Keratinocyte (primary cell): Measurements from ENCODE around the gene BUB1. TPM values are rescaled to one million over a fixed set of nuclear protein-coding genes. Genes with fewer than 3 reads are reported as not detected.
"Not testable (repeated sequence)": the region's sequence is repeated elsewhere in the genome, so short reads cannot be mapped to it uniquely, and the experiment has no call there.

Experiments used
- DNase-seq: peaks from one replicate; pipeline ENCODE4 v3.0.0-alpha.2; 2011; ENCODE audit warnings: low read depth, missing footprints, low spot score
- FAIRE-seq: peaks from 2 replicates; lab custom pipeline; 2011; peaks lifted over from hg19 to GRCh38; lab: Jason Lieb, UNC
- H2AFZ ChIP-seq: 2 replicates; pipeline ENCODE4 v1.6.0; 2012; ENCODE audit warnings: low read length, control low read depth, inconsistent platforms; ENCODE audit not compliant: control insufficient read depth
- H3K27ac ChIP-seq: 2 replicates; pipeline ENCODE4 v1.5.1; 2011; ENCODE audit warnings: low read length; ENCODE audit not compliant: control insufficient read depth, insufficient read depth
- H3K27me3 ChIP-seq: 3 replicates; pipeline ENCODE4 v1.6.0; 2011; ENCODE audit warnings: low read length; ENCODE audit not compliant: control insufficient read depth, insufficient read depth; ENCODE audit errors: extremely low read depth
- H3K36me3 ChIP-seq, 2 experiments: 2 replicates in 1 of 2; 3 replicates in 1 of 2; pipeline ENCODE4 v1.5.1; 2011; ENCODE audit warnings: low read length in 2 of 2, mild to moderate bottlenecking in 1 of 2; ENCODE audit not compliant: control insufficient read depth in 2 of 2, insufficient read depth in 2 of 2; ENCODE audit errors: extremely low read depth in 1 of 2
- H3K4me1 ChIP-seq: 3 replicates; pipeline ENCODE4 v1.5.1; 2011; ENCODE audit warnings: low read length; ENCODE audit not compliant: control insufficient read depth, insufficient read depth; ENCODE audit errors: extremely low read depth
- H3K4me2 ChIP-seq: 3 replicates; pipeline ENCODE4 v1.6.0; 2011; ENCODE audit warnings: low read depth, low read length; ENCODE audit not compliant: control insufficient read depth, insufficient read depth; ENCODE audit errors: extremely low read depth
- H3K4me3 ChIP-seq, 3 experiments: fragments of 200-600 bp in 1 of 3; sonication (generic) in 1 of 3; 2 replicates in 2 of 3; 3 replicates in 1 of 3; pipeline ENCODE4 v1.5.1; 2011 to 2016; ENCODE audit warnings: low read length in 3 of 3, mild to moderate bottlenecking in 3 of 3, control low read depth in 2 of 3, inconsistent platforms in 1 of 3, low read depth in 1 of 3, mixed read lengths in 1 of 3, mixed run types in 1 of 3, moderate library complexity in 1 of 3; ENCODE audit not compliant: control insufficient read depth in 2 of 3, insufficient read depth in 2 of 3; ENCODE audit errors: extremely low read depth in 1 of 3
- H3K79me2 ChIP-seq: 2 replicates; pipeline ENCODE4 v1.6.0; 2012; ENCODE audit warnings: low read length; ENCODE audit not compliant: control insufficient read depth, insufficient read depth
- H3K9ac ChIP-seq: 3 replicates; pipeline ENCODE4 v1.6.0; 2011; ENCODE audit warnings: low read length; ENCODE audit not compliant: control insufficient read depth, insufficient read depth; ENCODE audit errors: extremely low read depth
- H3K9me1 ChIP-seq: 3 replicates; pipeline ENCODE4 v1.6.0; 2011; ENCODE audit warnings: low read length; ENCODE audit not compliant: control insufficient read depth, insufficient read depth; ENCODE audit errors: extremely low read depth
- H3K9me3 ChIP-seq: 2 replicates; pipeline ENCODE4 v1.5.1; 2012; ENCODE audit warnings: low read depth, low read length; ENCODE audit not compliant: control insufficient read depth
- H4K20me1 ChIP-seq: 3 replicates; pipeline ENCODE4 v1.6.0; 2011; ENCODE audit warnings: low read length; ENCODE audit not compliant: control insufficient read depth, insufficient read depth; ENCODE audit errors: extremely low read depth
- EZH2 ChIP-seq: IDR thresholded peaks from one replicate; pipeline ENCODE4 v1.6.1; 2012; ENCODE audit warnings: inconsistent platforms, mild to moderate bottlenecking, low read length, moderate library complexity
- dilution Hi-C: fragments of 300-500 bp; cut with MboI; formaldehyde crosslinking; loops from one replicate; pipeline ENCODE4 v1.7.0; 2020; ENCODE audit warnings: low sequenced_read_pairs; ENCODE audit not compliant: extremely low pct_ligation_motif_present
- polyA plus RNA-seq, 5 experiments: library from polyadenylated mRNA; depleted of rRNA in 3 of 5; stranded (reverse) in 3 of 5; stranded (forward) in 1 of 5; unstranded in 1 of 5; fragments of >200 nt; gene quantifications; 1 replicate in 1 of 5; 2 replicates in 3 of 5; 3 replicates in 1 of 5; pipeline versions ENCODE4 v1.2.1 to v1.2.3, GENCODE V29; 2011 to 2012; ENCODE audit warnings: missing spikeins in 2 of 5, low read depth in 1 of 5, low replicate concordance in 1 of 5
- TF ChIP-seq, protein P1 (sequence below), 3 experiments: IDR thresholded peaks in 1 of 3; conservative IDR thresholded peaks in 1 of 3; optimal IDR thresholded peaks in 1 of 3; 2 replicates in 2 of 3; 3 replicates in 1 of 3; pipeline versions ENCODE3 to v1.5.1; 2011; ENCODE audit warnings: low read length in 3 of 3, mild to moderate bottlenecking in 3 of 3, moderate library complexity in 2 of 3, control low read depth in 1 of 3, inconsistent platforms in 1 of 3; ENCODE audit not compliant: insufficient read depth in 2 of 3; ENCODE audit errors: extremely low read depth in 1 of 3

BUB1 gene
- polyA plus RNA-seq, 1 donor (not counting 4 experiments of a cell fraction or from before 2014, with no cell fraction given) = 24.7 TPM

DNA sequence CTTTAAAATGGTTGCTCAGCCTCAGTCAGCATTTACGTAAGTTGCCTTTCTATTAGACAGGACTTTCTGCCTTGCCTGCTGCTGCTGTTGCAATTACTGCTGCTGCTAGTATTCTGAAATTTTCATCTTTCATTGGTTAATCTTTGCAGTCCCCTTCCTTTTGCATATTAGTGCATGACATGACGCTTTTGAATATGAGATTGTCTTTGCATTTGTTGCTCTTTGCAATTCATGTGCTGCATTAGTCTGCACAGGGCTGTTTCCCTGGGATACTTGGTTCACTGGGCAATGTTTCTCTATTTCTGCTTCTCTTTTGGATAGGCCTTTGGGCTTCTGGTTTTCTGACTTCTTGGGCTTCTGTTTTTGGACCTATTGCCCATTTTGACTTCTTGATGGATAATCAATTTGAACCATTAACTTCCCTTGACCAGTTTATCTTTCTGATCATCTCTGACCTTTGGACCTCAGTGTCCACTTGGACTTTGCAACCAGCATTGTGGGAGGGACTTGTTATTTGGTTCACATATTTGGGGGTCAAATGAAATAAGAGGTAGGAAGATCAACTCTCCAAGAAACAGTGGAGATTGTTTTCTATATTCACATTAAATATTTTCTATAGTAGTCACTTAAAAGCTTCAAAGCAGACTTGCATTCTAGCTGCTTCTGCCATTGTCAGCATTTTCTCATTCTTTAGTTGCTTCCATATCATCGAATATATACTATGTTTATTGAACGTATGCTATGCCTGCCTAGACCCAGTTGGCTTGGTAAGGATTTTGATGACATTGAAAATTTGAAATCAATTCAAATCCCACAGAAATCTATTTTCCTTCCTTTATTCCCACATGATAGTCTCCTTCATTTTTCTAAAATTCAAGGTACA lies 12.5 kb upstream of the BUB1 start:
- Histone ChIP-seq H3K27ac (no peak overlapping the region), H2AFZ (no peak overlapping the region), H4K20me1 (no peaks in the 10 kb centered on the region), H3K4me2 (no peak overlapping the region), H3K9ac (no peak overlapping the region), H3K9me1 (no peaks in the 10 kb centered on the region), H3K36me3 (no peaks in the 10 kb centered on the region), H3K27me3 (peaks cover 5% of the 10 kb centered on the region), H3K4me1 (peaks cover 8% of the 10 kb centered on the region), H3K4me3 (no peak overlapping the region), H3K9me3 (peaks cover 3% of the 10 kb centered on the region), H3K79me2 (no peaks in the 10 kb centered on the region)
- dilution Hi-C loops = no loop called here
- DNase-seq = no peak
- FAIRE-seq = no peak
- TF ChIP-seq, protein P1, sequence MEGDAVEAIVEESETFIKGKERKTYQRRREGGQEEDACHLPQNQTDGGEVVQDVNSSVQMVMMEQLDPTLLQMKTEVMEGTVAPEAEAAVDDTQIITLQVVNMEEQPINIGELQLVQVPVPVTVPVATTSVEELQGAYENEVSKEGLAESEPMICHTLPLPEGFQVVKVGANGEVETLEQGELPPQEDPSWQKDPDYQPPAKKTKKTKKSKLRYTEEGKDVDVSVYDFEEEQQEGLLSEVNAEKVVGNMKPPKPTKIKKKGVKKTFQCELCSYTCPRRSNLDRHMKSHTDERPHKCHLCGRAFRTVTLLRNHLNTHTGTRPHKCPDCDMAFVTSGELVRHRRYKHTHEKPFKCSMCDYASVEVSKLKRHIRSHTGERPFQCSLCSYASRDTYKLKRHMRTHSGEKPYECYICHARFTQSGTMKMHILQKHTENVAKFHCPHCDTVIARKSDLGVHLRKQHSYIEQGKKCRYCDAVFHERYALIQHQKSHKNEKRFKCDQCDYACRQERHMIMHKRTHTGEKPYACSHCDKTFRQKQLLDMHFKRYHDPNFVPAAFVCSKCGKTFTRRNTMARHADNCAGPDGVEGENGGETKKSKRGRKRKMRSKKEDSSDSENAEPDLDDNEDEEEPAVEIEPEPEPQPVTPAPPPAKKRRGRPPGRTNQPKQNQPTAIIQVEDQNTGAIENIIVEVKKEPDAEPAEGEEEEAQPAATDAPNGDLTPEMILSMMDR (optimal IDR thresholded peaks at IDR 0.05 in 1 of 3, IDR thresholded peaks at IDR 0.05 in 1 of 3, conservative IDR thresholded peaks at IDR 0.05 in 1 of 3; ENCODE audit: extremely low read depth in 1 of 3, insufficient read depth in 2 of 3, low read length in 3 of 3) = no peak
- no peak for TF ChIP-seq EZH2

GRCh38 chr2:110688594-110689091 lies 10.8 kb upstream of the BUB1 start:
- Histone ChIP-seq H3K27me3 (no peaks in the 10 kb centered on the region), H3K4me1 (peaks cover 8% of the 10 kb centered on the region), H3K79me2 (no peaks in the 10 kb centered on the region), H3K4me2 (peak overlapping the region; percentile 13), H3K4me3 (no peak overlapping the region), H2AFZ (no peak overlapping the region), H3K27ac (no peak overlapping the region), H4K20me1 (no peaks in the 10 kb centered on the region), H3K36me3 (no peaks in the 10 kb centered on the region), H3K9me1 (no peaks in the 10 kb centered on the region), H3K9ac (no peak overlapping the region), H3K9me3 (peaks cover 3% of the 10 kb centered on the region)
- FAIRE-seq = peak; percentile 65
- dilution Hi-C loops = no loop called here
- no peak for TF ChIP-seq EZH2
- TF ChIP-seq, protein P1 (optimal IDR thresholded peaks at IDR 0.05 in 1 of 3, IDR thresholded peaks at IDR 0.05 in 1 of 3, conservative IDR thresholded peaks at IDR 0.05 in 1 of 3; ENCODE audit: extremely low read depth in 1 of 3, insufficient read depth in 2 of 3, low read length in 3 of 3) = no peak
- DNase-seq = no peak

DNA sequence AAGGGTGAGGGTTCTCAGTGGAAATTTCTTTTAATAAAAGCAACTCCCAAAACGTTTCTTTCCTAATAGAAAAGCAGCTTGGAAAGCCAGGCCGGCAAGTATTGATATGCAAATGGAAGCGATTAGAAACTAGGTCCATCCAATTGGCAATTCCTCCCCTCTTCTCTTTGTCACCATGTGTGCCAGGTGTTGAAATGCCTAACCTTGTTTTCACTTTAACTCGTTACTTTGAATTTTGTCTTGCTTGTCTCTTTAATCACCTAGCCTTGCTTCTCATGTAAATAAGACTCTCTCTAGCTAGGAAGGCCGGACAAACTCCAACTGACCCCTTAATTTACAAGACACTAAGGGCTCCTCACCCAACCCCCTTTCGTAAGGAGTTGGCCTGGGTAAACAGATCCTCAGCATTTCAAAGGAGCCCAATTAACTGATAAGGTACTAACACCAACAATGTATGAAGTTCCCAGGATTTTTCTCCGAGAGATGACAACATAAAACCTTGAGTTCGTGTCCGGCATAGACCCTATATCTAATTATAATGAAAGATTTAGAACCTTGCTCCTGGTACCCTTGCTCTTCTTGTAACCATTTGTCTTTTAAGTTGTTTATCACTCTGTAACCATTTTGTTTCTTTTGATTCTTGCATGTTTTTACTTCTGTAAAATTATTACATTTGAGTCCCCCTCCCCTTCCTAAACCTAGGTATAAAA lies 10.1 kb upstream of the BUB1 start:
- H3K4me3 ChIP-seq, H3K4me2 ChIP-seq, dilution Hi-C loops, H3K4me1 ChIP-seq, H3K27ac ChIP-seq, H3K36me3 ChIP-seq, FAIRE-seq, H2AFZ ChIP-seq, DNase-seq, H3K9me1 ChIP-seq, H3K9ac ChIP-seq, H4K20me1 ChIP-seq, H3K9me3 ChIP-seq, H3K27me3 ChIP-seq, H3K79me2 ChIP-seq: not testable (repeated sequence)
